ENCODE results near the gene MOB3B. TPM values are rescaled to one million over a fixed set of nuclear protein-coding genes. Genes with fewer than 3 reads are reported as not detected.
A peak's percentile ranks its signal among the peaks of the same experiment; 100 is the strongest.

MOB3B gene
- polyA plus RNA-seq, 2 donors: 2.0 to 2.5 TPM

DNA sequence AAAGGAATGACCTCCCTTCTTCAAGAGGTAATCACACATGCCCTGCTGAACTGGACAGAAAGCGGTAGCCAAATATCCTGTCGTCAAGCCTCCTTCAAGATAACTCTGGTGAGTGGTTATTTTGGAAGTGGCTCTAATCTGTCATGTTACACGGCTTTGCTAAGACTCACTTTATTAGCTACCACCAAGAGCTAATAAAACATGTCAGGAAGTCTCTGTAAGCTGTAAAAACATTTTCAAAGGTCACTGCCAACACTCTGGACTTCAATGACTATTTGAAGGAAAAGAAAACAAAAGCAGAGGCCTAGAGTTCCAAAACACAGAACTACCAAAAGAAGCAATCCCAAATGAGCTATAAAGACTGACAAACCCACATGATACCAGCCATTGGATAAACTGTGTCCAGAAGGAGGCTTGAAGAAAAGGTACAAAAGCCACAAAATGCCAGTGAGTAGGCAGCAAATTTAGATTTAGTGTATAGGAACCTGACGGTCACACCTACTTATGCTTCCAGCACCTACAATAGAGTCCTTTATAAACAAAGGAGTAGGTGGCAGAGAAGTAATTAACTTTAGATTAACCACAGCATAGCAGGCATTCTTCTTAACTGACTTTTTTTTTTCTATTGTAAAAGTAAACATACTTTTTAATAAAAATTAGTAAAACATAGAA, 135.3 kb downstream of the MOB3B start:
- WGBS, 2 donors: 46 to 48% methylated on average over 4 of the region's 4 CpGs

DNA sequence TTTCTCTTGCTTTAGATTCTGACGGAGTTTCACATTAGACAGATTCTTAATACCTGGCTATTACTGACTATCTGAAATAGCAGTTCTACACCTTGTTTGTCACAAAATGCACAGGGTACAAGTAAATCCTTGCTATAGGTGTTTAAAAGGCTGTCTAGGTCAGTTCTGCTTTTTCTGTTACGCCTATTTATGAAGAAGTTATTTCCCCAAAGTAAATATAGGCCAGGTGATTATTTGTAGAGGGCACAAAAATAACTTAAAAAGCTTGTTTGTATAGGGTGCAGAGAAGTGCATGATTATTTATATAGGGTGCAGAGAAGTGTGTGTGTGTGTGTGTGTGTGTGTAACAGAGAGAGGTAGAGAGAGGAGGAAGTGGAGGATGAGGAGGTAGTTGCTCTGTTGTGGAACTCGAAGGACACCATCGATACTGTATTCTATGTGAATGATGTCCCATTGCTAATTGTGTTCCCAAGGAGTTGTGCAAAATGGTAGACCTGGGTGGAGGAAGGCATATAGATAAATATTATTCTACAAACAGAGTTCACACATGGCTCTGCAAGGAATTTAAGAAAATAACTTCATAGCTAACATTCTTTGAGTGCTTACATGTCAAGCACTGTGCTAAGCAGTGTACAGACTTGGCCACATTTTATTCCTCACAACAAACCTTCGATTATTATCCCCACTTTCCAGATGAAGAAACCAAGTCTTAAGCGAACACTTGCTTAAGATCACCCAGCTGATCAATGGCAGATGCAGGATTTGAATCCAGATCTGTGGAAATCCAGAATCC, 136.4 kb downstream of the MOB3B start:
- H3K27ac ChIP-seq (ENCODE audit: low read depth in 2 of 2, low read length in 1 of 2): no peak overlapping the region
- H3K27me3 ChIP-seq (ENCODE audit: control insufficient read depth in 1 of 2, insufficient read depth in 2 of 2, low read length in 2 of 2): no peaks in the 10 kb centered on the region
- H3K9me3 ChIP-seq (ENCODE audit: control insufficient read depth in 2 of 2, insufficient read depth in 1 of 2, low read depth in 1 of 2, low read length in 1 of 2): no peaks in the 10 kb centered on the region
- no peak overlapping the region for H3K4me3 ChIP-seq (ENCODE audit: low read depth in 1 of 2, low read length in 2 of 2)
- H3K4me1 ChIP-seq (ENCODE audit: control insufficient read depth in 2 of 2, insufficient read depth in 2 of 2, low read length in 1 of 2): no peaks in the 10 kb centered on the region
- no peaks in the 10 kb centered on the region for H3K36me3 ChIP-seq (ENCODE audit: control insufficient read depth in 2 of 2, insufficient read depth in 2 of 2, low read length in 1 of 2)
- WGBS, 2 donors: 86 to 90% methylated on average over 6 of the region's 6 CpGs

More for the DNA sequence above, 135.3 kb downstream of the MOB3B start:
- Histone ChIP-seq H3K9me3 (ENCODE audit: control insufficient read depth in 2 of 2, insufficient read depth in 1 of 2, low read depth in 1 of 2, low read length in 1 of 2) (no peaks in the 10 kb centered on the region), H3K27me3 (ENCODE audit: control insufficient read depth in 1 of 2, insufficient read depth in 2 of 2, low read length in 2 of 2) (no peaks in the 10 kb centered on the region), H3K4me3 (ENCODE audit: low read depth in 1 of 2, low read length in 2 of 2) (no peak overlapping the region), H3K27ac (ENCODE audit: low read depth in 2 of 2, low read length in 1 of 2) (no peak overlapping the region), H3K36me3 (ENCODE audit: control insufficient read depth in 2 of 2, insufficient read depth in 2 of 2, low read length in 1 of 2) (no peaks in the 10 kb centered on the region), H3K4me1 (ENCODE audit: control insufficient read depth in 2 of 2, insufficient read depth in 2 of 2, low read length in 1 of 2) (no peaks in the 10 kb centered on the region)

DNA sequence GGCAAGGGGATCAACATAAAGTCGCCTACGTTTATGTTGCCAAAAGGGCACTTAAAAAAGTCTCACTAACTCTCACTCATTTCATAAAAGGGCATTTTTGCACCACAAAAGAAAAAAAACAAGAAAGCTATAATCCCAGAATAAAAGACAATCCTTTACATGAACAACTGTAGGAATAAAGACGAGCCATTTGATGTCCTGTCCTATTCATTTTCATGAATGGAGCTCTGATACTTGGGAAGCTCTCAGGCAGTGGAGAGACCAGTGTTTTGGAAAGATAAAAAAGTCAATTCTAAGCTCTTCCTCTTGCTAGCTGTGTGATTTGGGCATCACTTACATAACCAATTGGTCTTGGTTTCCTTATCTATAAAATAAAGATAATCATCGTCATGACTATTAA, 137.2 kb downstream of the MOB3B start:
- Histone ChIP-seq H3K9me3 (ENCODE audit: control insufficient read depth in 2 of 2, insufficient read depth in 1 of 2, low read depth in 1 of 2, low read length in 1 of 2) (no peaks in the 10 kb centered on the region), H3K27me3 (ENCODE audit: control insufficient read depth in 1 of 2, insufficient read depth in 2 of 2, low read length in 2 of 2) (no peaks in the 10 kb centered on the region), H3K27ac (ENCODE audit: low read depth in 2 of 2, low read length in 1 of 2) (no peak overlapping the region), H3K36me3 (ENCODE audit: control insufficient read depth in 2 of 2, insufficient read depth in 2 of 2, low read length in 1 of 2) (no peaks in the 10 kb centered on the region), H3K4me1 (ENCODE audit: control insufficient read depth in 2 of 2, insufficient read depth in 2 of 2, low read length in 1 of 2) (no peaks in the 10 kb centered on the region), H3K4me3 (ENCODE audit: low read depth in 1 of 2, low read length in 2 of 2) (no peak overlapping the region)
- WGBS, 2 donors: 89 to 94% methylated on average over 4 of the region's 4 CpGs

DNA sequence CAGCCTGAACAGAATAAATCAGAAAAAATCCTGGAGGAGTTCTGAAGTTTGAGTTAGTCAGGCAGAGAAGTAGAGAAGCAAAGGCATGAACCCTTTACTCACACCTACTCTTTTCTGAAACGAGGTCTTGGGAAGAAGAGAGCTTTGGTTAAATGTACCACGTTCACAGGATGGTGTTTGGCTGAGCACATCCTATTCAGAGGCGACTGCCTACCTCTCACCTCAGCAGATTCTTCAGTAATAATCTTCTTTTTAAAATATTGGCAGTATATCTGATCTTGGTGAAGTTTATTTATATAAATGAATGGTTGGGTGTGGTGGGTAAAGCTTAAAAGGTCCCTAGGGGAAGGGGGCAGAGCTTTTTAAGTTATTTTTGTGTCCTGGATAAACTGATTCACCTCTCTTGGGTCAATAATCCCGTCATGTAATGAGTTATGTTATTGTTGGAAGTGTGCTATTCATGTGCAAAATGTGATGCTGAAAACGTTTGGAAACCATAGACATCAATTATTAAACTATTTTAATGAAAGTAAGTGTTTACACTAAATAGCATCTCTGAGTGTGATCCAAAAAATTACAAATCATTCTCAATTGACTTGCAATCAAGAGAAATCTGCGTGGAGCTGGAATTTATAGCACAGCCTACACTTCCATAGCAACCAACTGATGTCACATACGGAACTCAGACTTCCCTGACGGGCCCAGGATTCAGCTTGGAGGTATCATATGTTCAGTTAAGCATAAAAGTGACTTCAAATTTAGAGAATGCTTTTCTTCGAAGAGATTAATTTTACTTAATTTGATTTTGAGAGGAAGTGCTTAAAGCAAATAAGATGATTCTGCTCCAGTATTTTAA, 138.3 kb downstream of the MOB3B start:
- 51 to 61% methylated on average over 9 of the region's 9 CpGs for WGBS, 2 donors
- no peak overlapping the region for H3K27ac ChIP-seq (ENCODE audit: low read depth in 2 of 2, low read length in 1 of 2)
- no peaks in the 10 kb centered on the region for H3K36me3 ChIP-seq (ENCODE audit: control insufficient read depth in 2 of 2, insufficient read depth in 2 of 2, low read length in 1 of 2)
- H3K4me1 ChIP-seq (ENCODE audit: control insufficient read depth in 2 of 2, insufficient read depth in 2 of 2, low read length in 1 of 2): peaks cover 0 to 2% of the 10 kb centered on the region in 2 donors
- H3K27me3 ChIP-seq (ENCODE audit: control insufficient read depth in 1 of 2, insufficient read depth in 2 of 2, low read length in 2 of 2): no peaks in the 10 kb centered on the region
- H3K9me3 ChIP-seq (ENCODE audit: control insufficient read depth in 2 of 2, insufficient read depth in 1 of 2, low read depth in 1 of 2, low read length in 1 of 2): no peaks in the 10 kb centered on the region
- H3K4me3 ChIP-seq (ENCODE audit: low read depth in 1 of 2, low read length in 2 of 2): no peak overlapping the region

DNA sequence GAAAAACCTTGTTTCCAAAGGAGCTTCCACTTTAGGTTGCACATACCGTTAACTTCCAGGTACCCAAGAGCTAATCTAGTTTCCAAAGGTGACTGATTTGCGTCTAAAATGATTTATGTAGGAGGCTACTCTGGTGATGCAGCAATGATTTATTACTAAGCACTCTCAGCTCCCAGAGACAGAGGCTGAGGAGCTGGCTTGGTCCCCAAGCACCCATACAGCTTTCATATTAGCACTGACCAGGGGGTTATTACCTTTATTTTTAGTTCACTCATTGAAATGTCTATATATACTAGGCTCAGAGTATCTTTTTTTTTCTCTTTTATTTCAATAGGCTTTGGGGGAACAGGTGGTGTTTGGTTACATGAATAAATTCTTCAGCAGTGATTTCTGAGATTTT, 141.5 kb downstream of the MOB3B start:
- Histone ChIP-seq H3K27ac (ENCODE audit: low read depth in 2 of 2, low read length in 1 of 2) (no peak overlapping the region), H3K27me3 (ENCODE audit: control insufficient read depth in 1 of 2, insufficient read depth in 2 of 2, low read length in 2 of 2) (no peaks in the 10 kb centered on the region), H3K36me3 (ENCODE audit: control insufficient read depth in 2 of 2, insufficient read depth in 2 of 2, low read length in 1 of 2) (no peaks in the 10 kb centered on the region), H3K4me1 (ENCODE audit: control insufficient read depth in 2 of 2, insufficient read depth in 2 of 2, low read length in 1 of 2) (peaks cover 6 to 10% of the 10 kb centered on the region in 2 donors), H3K9me3 (ENCODE audit: control insufficient read depth in 2 of 2, insufficient read depth in 1 of 2, low read depth in 1 of 2, low read length in 1 of 2) (no peaks in the 10 kb centered on the region), H3K4me3 (ENCODE audit: low read depth in 1 of 2, low read length in 2 of 2) (no peak overlapping the region)
- 53 to 58% methylated on average over 2 of the region's 2 CpGs for WGBS, 2 donors

DNA sequence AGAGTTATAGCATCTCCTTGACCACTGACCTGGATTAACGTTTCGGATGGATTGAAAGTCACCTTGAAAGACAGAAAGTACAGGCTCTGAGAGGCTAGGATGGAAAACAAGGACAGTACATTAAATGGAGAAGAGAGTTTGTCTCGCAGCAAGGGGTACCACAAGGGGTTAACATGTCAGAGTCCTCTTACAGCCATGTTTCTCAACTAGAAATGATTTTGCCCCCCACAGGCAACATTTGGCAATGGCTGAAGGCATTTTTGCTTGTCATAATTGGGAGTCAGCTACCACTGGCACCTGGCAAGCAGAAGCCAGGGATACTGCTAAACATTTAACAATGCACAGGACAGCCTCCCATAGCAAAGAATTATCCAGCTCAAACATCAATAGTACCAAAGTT, 141.9 kb downstream of the MOB3B start:
- Histone ChIP-seq H3K27ac (ENCODE audit: low read depth in 2 of 2, low read length in 1 of 2) (no peak overlapping the region), H3K4me1 (ENCODE audit: control insufficient read depth in 2 of 2, insufficient read depth in 2 of 2, low read length in 1 of 2) (peaks cover 6 to 10% of the 10 kb centered on the region in 2 donors), H3K36me3 (ENCODE audit: control insufficient read depth in 2 of 2, insufficient read depth in 2 of 2, low read length in 1 of 2) (no peaks in the 10 kb centered on the region), H3K27me3 (ENCODE audit: control insufficient read depth in 1 of 2, insufficient read depth in 2 of 2, low read length in 2 of 2) (no peaks in the 10 kb centered on the region), H3K4me3 (ENCODE audit: low read depth in 1 of 2, low read length in 2 of 2) (no peak overlapping the region), H3K9me3 (ENCODE audit: control insufficient read depth in 2 of 2, insufficient read depth in 1 of 2, low read depth in 1 of 2, low read length in 1 of 2) (no peaks in the 10 kb centered on the region)
- WGBS, 2 donors: 78 to 83% methylated on average over 3 of the region's 3 CpGs

DNA sequence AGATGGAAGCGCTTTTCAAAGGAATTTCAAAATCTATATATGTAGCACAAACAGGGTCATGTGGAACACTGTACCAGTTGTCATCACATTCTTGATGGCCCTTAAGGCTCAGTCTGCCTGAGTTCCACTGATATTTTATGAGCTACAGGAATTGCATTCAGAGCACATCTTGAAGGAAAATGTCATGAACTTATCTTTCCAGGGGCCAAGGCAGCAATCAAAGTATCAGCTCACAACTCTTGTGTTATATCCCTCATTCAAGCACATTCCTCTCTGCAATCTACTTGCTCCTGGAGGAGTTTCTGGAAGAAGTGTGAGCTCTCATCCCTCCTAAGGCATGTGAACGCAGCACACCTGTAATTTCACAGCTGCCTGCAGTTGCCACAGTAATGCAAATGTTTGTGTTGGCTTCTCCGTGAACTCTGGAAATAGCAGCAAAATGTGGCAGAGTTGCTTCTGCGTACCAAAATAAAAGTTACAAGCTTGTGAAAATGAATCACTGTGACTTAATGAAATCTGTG, 143.0 kb downstream of the MOB3B start:
- peaks cover 6 to 10% of the 10 kb centered on the region in 2 donors for H3K4me1 ChIP-seq (ENCODE audit: control insufficient read depth in 2 of 2, insufficient read depth in 2 of 2, low read length in 1 of 2)
- H3K27ac ChIP-seq (ENCODE audit: low read depth in 2 of 2, low read length in 1 of 2): peak overlapping the region in 1 of 2 donors; percentile 14

DNA sequence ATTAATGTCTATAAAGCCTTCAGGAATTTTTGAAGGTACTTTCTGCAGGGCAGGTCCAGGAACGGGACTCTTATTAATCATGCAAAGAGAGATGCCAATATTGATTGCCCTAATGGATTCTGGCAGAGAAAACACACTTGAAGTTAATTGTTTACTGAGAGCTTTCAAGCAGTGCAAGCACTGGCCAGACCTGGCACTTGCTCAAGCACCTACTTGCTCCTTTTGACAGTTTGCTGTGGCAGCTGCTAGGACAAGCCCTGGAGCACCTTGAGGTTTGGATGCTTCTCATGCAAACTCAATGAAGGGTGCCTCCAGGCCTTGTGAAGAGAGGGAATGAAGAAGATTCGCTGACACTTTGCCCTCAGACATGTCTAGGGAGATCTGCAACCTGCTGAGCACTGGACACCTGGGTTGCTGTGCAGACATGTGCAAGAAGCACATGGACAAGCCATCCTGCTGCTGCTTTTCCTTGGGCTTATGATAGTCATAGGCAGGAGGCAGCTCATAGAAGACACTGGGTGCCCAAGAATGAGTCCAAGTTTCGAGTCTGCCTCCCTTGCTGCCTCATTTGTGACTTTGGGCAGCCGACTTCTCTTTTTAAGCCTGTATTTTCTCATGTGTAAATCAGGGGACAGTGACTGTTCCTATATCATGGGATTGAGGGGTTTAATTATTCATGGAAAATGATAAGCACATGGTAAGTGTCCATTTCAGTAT, 143.8 kb downstream of the MOB3B start:
- H3K36me3 ChIP-seq (ENCODE audit: control insufficient read depth in 2 of 2, insufficient read depth in 2 of 2, low read length in 1 of 2): no peaks in the 10 kb centered on the region
- H3K4me3 ChIP-seq (ENCODE audit: low read depth in 1 of 2, low read length in 2 of 2): no peak overlapping the region
- H3K27me3 ChIP-seq (ENCODE audit: control insufficient read depth in 1 of 2, insufficient read depth in 2 of 2, low read length in 2 of 2): no peaks in the 10 kb centered on the region
- H3K27ac ChIP-seq (ENCODE audit: low read depth in 2 of 2, low read length in 1 of 2): peak overlapping the region in 1 of 2 donors; percentile 14
- H3K4me1 ChIP-seq (ENCODE audit: control insufficient read depth in 2 of 2, insufficient read depth in 2 of 2, low read length in 1 of 2): peaks cover 6 to 10% of the 10 kb centered on the region in 2 donors
- WGBS, 2 donors: 47 to 54% methylated on average over 4 of the region's 4 CpGs
- no peaks in the 10 kb centered on the region for H3K9me3 ChIP-seq (ENCODE audit: control insufficient read depth in 2 of 2, insufficient read depth in 1 of 2, low read depth in 1 of 2, low read length in 1 of 2)

More for the DNA sequence above, 143.0 kb downstream of the MOB3B start:
- H3K4me3 ChIP-seq (ENCODE audit: low read depth in 1 of 2, low read length in 2 of 2): no peak overlapping the region
- H3K36me3 ChIP-seq (ENCODE audit: control insufficient read depth in 2 of 2, insufficient read depth in 2 of 2, low read length in 1 of 2): no peaks in the 10 kb centered on the region
- no peaks in the 10 kb centered on the region for H3K27me3 ChIP-seq (ENCODE audit: control insufficient read depth in 1 of 2, insufficient read depth in 2 of 2, low read length in 2 of 2)
- 50 to 51% methylated on average over 4 of the region's 4 CpGs for WGBS, 2 donors
- no peaks in the 10 kb centered on the region for H3K9me3 ChIP-seq (ENCODE audit: control insufficient read depth in 2 of 2, insufficient read depth in 1 of 2, low read depth in 1 of 2, low read length in 1 of 2)
